A673 (cell line): ENCODE results near the gene CD3D.

Experiments used
- EZH2 ChIP-seq: fragments of 200-600 bp; sonication (generic); IDR thresholded peaks from 2 replicates; pipeline ENCODE4 v1.6.1; 2017; ENCODE audit warnings: borderline replicate concordance, low read depth, mild to moderate bottlenecking, mixed read lengths, antibody characterized with exemption, low read length; ENCODE audit not compliant: poor library complexity, severe bottlenecking
- TF ChIP-seq, protein P1 (sequence below): fragments of 300-800, 200-600 bp; sonication (generic); conservative IDR thresholded peaks from 2 replicates; pipeline ENCODE4 v1.5.1; 2017; ENCODE audit warnings: low read depth, mild to moderate bottlenecking, antibody characterized with exemption, low read length, moderate library complexity, mixed read lengths

DNA sequence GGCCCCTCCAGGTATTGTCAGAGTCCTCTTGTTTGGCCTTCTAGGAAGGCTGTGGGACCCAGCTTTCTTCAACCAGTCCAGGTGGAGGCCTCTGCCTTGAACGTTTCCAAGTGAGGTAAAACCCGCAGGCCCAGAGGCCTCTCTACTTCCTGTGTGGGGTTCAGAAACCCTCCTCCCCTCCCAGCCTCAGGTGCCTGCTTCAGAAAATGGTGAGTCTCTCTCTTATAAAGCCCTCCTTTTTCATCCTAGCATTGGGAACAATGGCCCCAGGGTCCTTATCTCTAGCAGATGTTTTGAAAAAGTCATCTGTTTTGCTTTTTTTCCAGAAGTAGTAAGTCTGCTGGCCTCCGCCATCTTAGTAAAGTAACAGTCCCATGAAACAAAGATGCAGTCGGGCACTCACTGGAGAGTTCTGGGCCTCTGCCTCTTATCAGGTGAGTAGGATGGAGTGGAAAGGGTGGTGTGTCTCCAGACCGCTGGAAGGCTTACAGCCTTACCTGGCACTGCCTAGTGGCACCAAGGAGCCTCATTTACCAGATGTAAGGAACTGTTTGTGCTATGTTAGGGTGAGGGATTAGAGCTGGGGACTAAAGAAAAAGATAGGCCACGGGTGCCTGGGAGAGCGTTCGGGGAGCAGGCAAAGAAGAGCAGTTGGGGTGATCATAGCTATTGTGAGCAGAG is 37.8 kb downstream of the CD3D start, which contains the start of gene CD3E:
- no peak for TF ChIP-seq EZH2
- TF ChIP-seq, protein P1, sequence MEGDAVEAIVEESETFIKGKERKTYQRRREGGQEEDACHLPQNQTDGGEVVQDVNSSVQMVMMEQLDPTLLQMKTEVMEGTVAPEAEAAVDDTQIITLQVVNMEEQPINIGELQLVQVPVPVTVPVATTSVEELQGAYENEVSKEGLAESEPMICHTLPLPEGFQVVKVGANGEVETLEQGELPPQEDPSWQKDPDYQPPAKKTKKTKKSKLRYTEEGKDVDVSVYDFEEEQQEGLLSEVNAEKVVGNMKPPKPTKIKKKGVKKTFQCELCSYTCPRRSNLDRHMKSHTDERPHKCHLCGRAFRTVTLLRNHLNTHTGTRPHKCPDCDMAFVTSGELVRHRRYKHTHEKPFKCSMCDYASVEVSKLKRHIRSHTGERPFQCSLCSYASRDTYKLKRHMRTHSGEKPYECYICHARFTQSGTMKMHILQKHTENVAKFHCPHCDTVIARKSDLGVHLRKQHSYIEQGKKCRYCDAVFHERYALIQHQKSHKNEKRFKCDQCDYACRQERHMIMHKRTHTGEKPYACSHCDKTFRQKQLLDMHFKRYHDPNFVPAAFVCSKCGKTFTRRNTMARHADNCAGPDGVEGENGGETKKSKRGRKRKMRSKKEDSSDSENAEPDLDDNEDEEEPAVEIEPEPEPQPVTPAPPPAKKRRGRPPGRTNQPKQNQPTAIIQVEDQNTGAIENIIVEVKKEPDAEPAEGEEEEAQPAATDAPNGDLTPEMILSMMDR = no peak
